Activated CD4-positive, alpha-beta T cell treated with anti-CD3 and anti-CD28 coated beads for 36 hours (primary cell): ENCODE results near the gene MRPL21. TPM values are rescaled to one million over a fixed set of nuclear protein-coding genes. Genes with fewer than 3 reads are reported as not detected.

Source experiments
- ATAC-seq: fragments of 200-7000 bp; cut with Tn5 transposase; one replicate; pipeline ENCODE4 v1.10.0; 2021; ENCODE audit warnings: mild to moderate bottlenecking, moderate library complexity
- CTCF ChIA-PET: fragments of 350-600 bp; sonication (Branson Sonifier 250); formaldehyde crosslinking; loops from one replicate; lab custom pipeline; 2021; ENCODE audit warnings: antibody characterized with exemption; lab: Charles Lee
- POLR2A ChIA-PET: fragments of 350-600 bp; sonication (Branson Sonifier 250); formaldehyde crosslinking; loops from one replicate; lab custom pipeline; 2021; ENCODE audit warnings: antibody characterized with exemption, inconsistent platforms; lab: Charles Lee
- DNase-seq: peaks from one replicate; pipeline ENCODE4 v3.0.0-alpha.2; 2020
- H3K27ac Mint-ChIP-seq: one replicate; pipeline ENCODE4 v1.8.0; 2021; ENCODE audit warnings: mixed read lengths
- H3K27me3 Mint-ChIP-seq: one replicate; pipeline ENCODE4 v1.8.0; 2021; ENCODE audit warnings: mixed read lengths
- H3K36me3 Mint-ChIP-seq: one replicate; pipeline ENCODE4 v1.8.0; 2021; ENCODE audit warnings: low read depth, mixed read lengths
- H3K4me1 Mint-ChIP-seq: one replicate; pipeline ENCODE4 v1.8.0; 2021; ENCODE audit warnings: mixed read lengths
- H3K4me3 Mint-ChIP-seq: one replicate; pipeline ENCODE4 v1.8.0; 2021; ENCODE audit warnings: mild to moderate bottlenecking, moderate library complexity, mixed read lengths
- H3K9me3 Mint-ChIP-seq: one replicate; pipeline ENCODE4 v1.8.0; 2021; ENCODE audit warnings: low read depth, mixed read lengths
- intact Hi-C, 2 experiments: fragments of 100-400 bp; cut with DNase I in 1 of 2; cut with micrococcal nuclease in 1 of 2; formaldehyde crosslinking; loops; one replicate each; pipeline versions ENCODE4 v1.14.2 to v1.15.1; 2022 to 2024; cut with DNase I, micrococcal nuclease
- total RNA-seq, 2 experiments: library from RNA; stranded (reverse); gene quantifications; one replicate each; pipeline ENCODE4 v1.2.3, GENCODE V29; 2021

The MRPL21 gene
- total RNA-seq, 2 experiments from 2014 or later = 100 to 102 TPM

- H3K4me3 Mint-ChIP-seq = no peak overlapping the region
- peaks cover 7% of the 10 kb centered on the region for H3K36me3 Mint-ChIP-seq
- intact Hi-C loops = no loop called here
- CTCF ChIA-PET = no interaction called here
- DNase-seq (no peak), ATAC-seq (no peak)
- POLR2A ChIA-PET = no interaction called here
- no peaks in the 10 kb centered on the region for H3K9me3 Mint-ChIP-seq
- H3K4me1 Mint-ChIP-seq = no peaks in the 10 kb centered on the region
- no peaks in the 10 kb centered on the region for H3K27me3 Mint-ChIP-seq
- no peak overlapping the region for H3K27ac Mint-ChIP-seq
These were observed 21.2 kb downstream of the MRPL21 start for GRCh38 chr11:68882391-68882790.

DNA sequence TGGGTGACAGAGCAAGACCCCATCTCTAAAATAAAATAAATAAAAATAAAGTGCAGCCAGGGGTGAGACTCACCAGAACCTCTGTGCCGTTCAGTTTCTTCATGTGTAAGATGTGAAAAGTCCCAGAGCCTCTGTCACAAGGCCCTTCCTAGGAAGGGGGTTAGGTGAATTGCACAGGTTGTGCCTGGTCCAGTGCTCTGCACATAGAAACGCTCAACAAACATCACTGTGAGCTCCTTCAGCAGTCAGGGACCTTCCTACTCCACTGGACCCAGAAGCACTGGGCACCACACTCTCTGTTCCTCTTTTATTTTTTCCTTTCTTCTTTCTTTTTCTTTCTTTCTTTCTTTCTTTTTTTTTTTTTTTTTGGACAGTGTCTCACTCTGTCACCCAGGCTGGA is 22.3 kb downstream of the MRPL21 start:
- Mint-ChIP-seq H3K36me3 (peaks cover 5% of the 10 kb centered on the region), H3K27me3 (no peaks in the 10 kb centered on the region), H3K9me3 (no peaks in the 10 kb centered on the region), H3K4me3 (no peak overlapping the region), H3K27ac (no peak overlapping the region), H3K4me1 (no peaks in the 10 kb centered on the region)
- POLR2A ChIA-PET = no interaction called here
- CTCF ChIA-PET = no interaction called here
- no peak for ATAC-seq
- intact Hi-C loops = no loop called here
- no peak for DNase-seq

- no peak overlapping the region for H3K4me3 Mint-ChIP-seq
- DNase-seq (no peak), ATAC-seq (no peak)
- no peaks in the 10 kb centered on the region for H3K9me3 Mint-ChIP-seq
- no peaks in the 10 kb centered on the region for H3K27me3 Mint-ChIP-seq
- CTCF ChIA-PET = no interaction called here
- POLR2A ChIA-PET = no interaction called here
- peaks cover 3% of the 10 kb centered on the region for H3K36me3 Mint-ChIP-seq
- no peaks in the 10 kb centered on the region for H3K4me1 Mint-ChIP-seq
- intact Hi-C loops = no loop called here
- H3K27ac Mint-ChIP-seq = no peak overlapping the region
These were observed 22.8 kb downstream of the MRPL21 start for GRCh38 chr11:68880851-68881250.

DNA sequence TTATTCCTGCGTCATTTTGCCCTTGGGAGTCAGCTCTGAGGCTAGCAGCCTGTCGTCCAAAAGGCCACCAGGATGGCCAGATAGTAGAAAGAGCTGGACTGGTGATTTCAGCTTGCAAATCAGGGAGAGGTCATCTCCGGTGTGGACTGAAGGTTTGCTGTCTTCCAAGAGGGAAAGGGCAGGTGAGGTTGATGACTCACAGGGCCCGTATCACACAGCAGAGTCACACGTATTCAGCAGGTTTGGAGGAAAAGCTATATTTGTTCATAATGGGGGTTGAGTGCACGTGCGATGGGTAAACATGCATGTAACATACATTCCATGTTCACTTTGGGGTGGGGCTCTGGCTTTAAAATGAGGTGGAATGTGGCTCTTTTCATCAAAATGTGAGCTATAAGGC is 25.6 kb downstream of the MRPL21 start:
- DNase-seq = no peak
- H3K27me3 Mint-ChIP-seq = no peaks in the 10 kb centered on the region
- H3K36me3 Mint-ChIP-seq = no peaks in the 10 kb centered on the region
- H3K9me3 Mint-ChIP-seq = no peaks in the 10 kb centered on the region
- ATAC-seq = no peak
- H3K4me1 Mint-ChIP-seq = no peaks in the 10 kb centered on the region
- no peak overlapping the region for H3K4me3 Mint-ChIP-seq
- POLR2A ChIA-PET = no interaction called here
- no peak overlapping the region for H3K27ac Mint-ChIP-seq
- intact Hi-C loops = no loop called here
- CTCF ChIA-PET = interaction anchor here (1.3 kb wide), 1 partner anchor 10 kb away, joined by 3 read pairs; no protein-coding TSS in a partner anchor

DNA sequence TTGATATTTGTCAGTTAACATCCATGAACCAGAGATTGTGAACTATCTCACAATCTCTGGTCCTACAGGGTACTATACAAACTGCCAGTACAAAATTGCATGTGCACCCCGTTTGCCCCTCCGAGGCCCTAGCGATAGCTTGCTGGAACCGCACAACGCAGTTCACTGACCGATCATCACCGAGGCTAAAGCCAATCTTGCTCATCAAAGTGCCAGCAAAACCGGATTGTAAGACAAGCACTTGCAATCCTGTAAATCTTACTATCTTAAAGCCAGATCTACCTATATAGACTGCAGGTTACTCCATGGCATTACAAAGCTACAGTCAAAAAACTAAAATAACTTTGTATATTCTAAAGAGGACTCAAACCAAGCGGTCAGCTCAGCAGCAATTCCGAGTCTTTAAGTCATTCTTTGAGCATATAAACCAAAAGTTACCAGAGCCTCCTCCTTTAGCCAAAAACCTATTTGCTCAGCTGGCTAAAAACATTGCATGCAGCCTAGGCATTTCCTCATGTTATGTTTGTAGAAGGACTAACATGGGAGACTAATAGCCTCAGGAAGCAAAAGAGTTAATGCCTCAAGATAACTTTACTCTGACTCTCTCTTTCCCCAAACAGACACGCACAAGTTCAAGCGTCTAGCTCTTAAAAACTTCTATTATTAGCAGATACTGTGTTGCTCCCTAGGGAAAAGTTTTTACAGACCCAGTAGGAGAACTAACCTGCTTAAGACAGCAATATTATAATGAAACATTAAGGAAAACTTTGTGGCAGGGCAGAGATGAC is 31.2 kb downstream of the MRPL21 start:
- Mint-ChIP-seq H3K27ac (no peak overlapping the region), H3K36me3 (peaks cover 2% of the 10 kb centered on the region), H3K4me1 (peaks cover 12% of the 10 kb centered on the region), H3K4me3 (no peak overlapping the region), H3K27me3 (peaks cover 22% of the 10 kb centered on the region), H3K9me3 (no peaks in the 10 kb centered on the region)
- no peak for ATAC-seq
- intact Hi-C loops = no loop called here
- ChIA-PET POLR2A (no interaction called here), CTCF (no interaction called here)
- DNase-seq = no peak

DNA sequence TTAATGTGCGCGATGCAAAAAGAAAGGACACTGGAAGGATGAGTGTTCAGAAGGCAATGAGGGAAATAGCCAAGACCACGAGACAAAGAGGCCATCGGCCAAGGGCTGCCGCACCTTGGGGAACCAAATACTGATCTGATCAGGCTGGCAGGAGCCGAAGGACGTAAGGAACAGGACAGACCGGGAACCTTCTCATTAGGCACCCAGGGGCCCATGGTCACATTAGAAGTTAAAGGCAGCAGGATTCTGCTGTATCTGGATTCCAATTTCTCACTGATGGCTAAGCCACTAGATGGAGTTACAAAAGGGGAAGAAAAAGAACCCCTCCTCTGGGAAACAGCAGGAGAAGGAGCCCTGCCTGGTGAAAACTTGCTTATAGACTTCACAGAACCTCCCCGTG is 33.2 kb downstream of the MRPL21 start:
- H3K4me1 Mint-ChIP-seq = peaks cover 12% of the 10 kb centered on the region
- H3K4me3 Mint-ChIP-seq = peak overlapping the region; percentile 71
- ATAC-seq = no peak

GRCh38 chr11:68868221-68868835 is 35.3 kb downstream of the MRPL21 start:
- no peak for ATAC-seq

More for the DNA sequence above, 33.2 kb downstream of the MRPL21 start:
- intact Hi-C loops = no loop called here
- POLR2A ChIA-PET = no interaction called here
- H3K36me3 Mint-ChIP-seq = peaks cover 2% of the 10 kb centered on the region
- DNase-seq = no peak
- peaks cover 24% of the 10 kb centered on the region for H3K27me3 Mint-ChIP-seq
- CTCF ChIA-PET = no interaction called here
- no peak overlapping the region for H3K27ac Mint-ChIP-seq
- H3K9me3 Mint-ChIP-seq = no peaks in the 10 kb centered on the region

DNA sequence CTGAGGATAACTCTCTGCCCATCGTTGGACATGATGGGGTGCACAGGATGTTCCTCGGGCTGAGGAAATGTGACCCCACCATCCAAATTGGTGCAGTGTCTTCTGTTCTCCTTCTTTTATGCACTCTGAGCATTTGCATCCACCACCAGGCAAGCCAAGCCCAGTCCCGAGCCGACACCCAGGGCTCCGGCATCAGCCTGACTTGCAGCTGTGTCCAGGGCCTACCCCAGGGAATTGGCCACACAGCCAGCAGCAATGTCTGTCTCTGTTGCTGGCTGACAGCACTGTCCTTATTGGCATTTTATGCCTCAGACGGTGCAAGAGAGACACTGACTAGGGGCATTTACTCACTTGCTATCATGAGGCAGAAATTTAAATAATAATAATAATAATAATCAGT is 36.6 kb downstream of the MRPL21 start:
- intact Hi-C loops = no loop called here
- ChIA-PET POLR2A (no interaction called here), CTCF (interaction anchor here (1.0 kb wide), 1 partner anchor 37 kb away, joined by 3 read pairs; the partner anchor contains the start of genes IGHMBP2 and MRPL21)
- Mint-ChIP-seq H3K4me1 (peaks cover 12% of the 10 kb centered on the region), H3K36me3 (peaks cover 4% of the 10 kb centered on the region), H3K27ac (no peak overlapping the region), H3K27me3 (peaks cover 24% of the 10 kb centered on the region), H3K4me3 (no peak overlapping the region), H3K9me3 (no peaks in the 10 kb centered on the region)
- ATAC-seq (no peak), DNase-seq (no peak)

More at GRCh38 chr11:68868221-68868835, 35.3 kb downstream of the MRPL21 start:
- no peak overlapping the region for H3K4me3 Mint-ChIP-seq
- peaks cover 24% of the 10 kb centered on the region for H3K27me3 Mint-ChIP-seq
- no peaks in the 10 kb centered on the region for H3K9me3 Mint-ChIP-seq
- ChIA-PET POLR2A (no interaction called here), CTCF (interaction anchor here (1.1 kb wide), 1 partner anchor 16 kb away, joined by 6 read pairs; no protein-coding TSS in a partner anchor)
- H3K36me3 Mint-ChIP-seq = peaks cover 2% of the 10 kb centered on the region
- H3K4me1 Mint-ChIP-seq = peaks cover 12% of the 10 kb centered on the region
- no peak overlapping the region for H3K27ac Mint-ChIP-seq
- no peak for DNase-seq
- intact Hi-C loops = no loop called here

DNA sequence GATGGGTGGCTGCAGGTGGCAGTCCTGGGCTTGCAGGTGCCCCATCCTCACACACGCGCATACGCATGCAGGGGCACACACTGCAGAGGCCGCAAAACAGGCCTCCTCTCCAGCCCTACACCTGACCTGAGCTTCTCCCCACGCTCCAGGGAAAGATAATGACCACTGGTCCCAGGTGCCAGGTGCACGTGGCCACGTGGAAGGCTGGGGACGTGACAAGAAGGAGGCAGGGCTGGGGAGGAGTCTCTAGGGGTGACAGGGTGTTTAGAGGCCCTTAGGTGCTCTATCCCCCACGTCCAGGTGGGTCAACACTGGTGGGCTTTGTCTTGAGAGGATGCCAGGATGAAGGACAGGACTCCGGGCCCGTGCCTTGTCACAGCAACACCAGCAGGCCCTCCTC is 38.4 kb downstream of the MRPL21 start:
- no peak for ATAC-seq
- no peaks in the 10 kb centered on the region for H3K9me3 Mint-ChIP-seq

DNA sequence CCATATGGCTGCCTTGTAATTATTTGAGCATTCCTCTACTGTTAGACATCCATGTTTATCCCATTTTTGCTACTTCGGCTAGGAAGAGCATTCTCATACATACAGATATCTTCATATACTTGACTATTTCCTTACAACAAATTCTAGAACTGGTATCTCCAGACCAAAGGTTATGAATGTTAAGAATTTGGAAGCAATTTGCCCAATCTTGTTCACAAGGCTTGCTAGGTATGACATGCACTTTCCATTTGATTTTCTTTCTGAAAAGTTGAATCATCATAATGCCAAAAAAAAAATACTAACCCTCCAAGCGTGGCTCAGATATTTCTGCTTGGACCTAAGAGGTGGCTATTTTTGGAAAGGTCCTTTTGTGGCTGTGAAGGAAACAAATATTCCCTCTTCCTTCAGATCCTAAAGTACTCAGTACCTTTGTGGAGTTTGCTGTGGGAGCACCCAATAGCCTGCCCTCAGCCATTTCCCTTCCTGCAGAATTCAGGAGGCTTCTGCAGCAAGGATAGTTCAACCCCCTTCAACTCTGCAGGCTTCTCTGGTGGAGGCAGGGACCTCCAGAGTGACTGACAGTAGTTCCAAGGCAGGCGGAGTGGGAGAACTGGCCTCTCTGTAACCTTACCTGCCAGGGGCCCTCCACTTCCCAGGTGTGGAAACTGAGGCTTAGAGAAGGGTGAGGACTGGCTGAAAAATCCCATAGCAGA is 39.9 kb downstream of the MRPL21 start:
- no peak overlapping the region for H3K4me3 Mint-ChIP-seq
- H3K4me1 Mint-ChIP-seq = no peaks in the 10 kb centered on the region
- peaks cover 2% of the 10 kb centered on the region for H3K36me3 Mint-ChIP-seq
- POLR2A ChIA-PET = no interaction called here
- no peak overlapping the region for H3K27ac Mint-ChIP-seq
- H3K27me3 Mint-ChIP-seq = peaks cover 5% of the 10 kb centered on the region
- CTCF ChIA-PET = no interaction called here
- no peaks in the 10 kb centered on the region for H3K9me3 Mint-ChIP-seq
- no peak for ATAC-seq
- intact Hi-C loops = no loop called here
- DNase-seq = no peak

More for the DNA sequence above, 38.4 kb downstream of the MRPL21 start:
- no peak overlapping the region for H3K27ac Mint-ChIP-seq
- H3K27me3 Mint-ChIP-seq = peaks cover 18% of the 10 kb centered on the region
- peaks cover 10% of the 10 kb centered on the region for H3K4me1 Mint-ChIP-seq
- intact Hi-C loops = no loop called here
- DNase-seq = no peak
- H3K36me3 Mint-ChIP-seq = peaks cover 4% of the 10 kb centered on the region
- ChIA-PET POLR2A (no interaction called here), CTCF (no interaction called here)
- H3K4me3 Mint-ChIP-seq = no peak overlapping the region

- H3K27ac Mint-ChIP-seq = no peak overlapping the region
- H3K9me3 Mint-ChIP-seq = no peaks in the 10 kb centered on the region
- ATAC-seq (no peak), DNase-seq (no peak)
- no peak overlapping the region for H3K4me3 Mint-ChIP-seq
- CTCF ChIA-PET = no interaction called here
- intact Hi-C loops = no loop called here
- peaks cover 2% of the 10 kb centered on the region for H3K36me3 Mint-ChIP-seq
- no peaks in the 10 kb centered on the region for H3K4me1 Mint-ChIP-seq
- H3K27me3 Mint-ChIP-seq = peaks cover 2% of the 10 kb centered on the region
- POLR2A ChIA-PET = no interaction called here
These were observed 41.2 kb downstream of the MRPL21 start for GRCh38 chr11:68862421-68862820.
